ENCODE measurements around the gene ZNF335. TPM values are rescaled to one million over a fixed set of nuclear protein-coding genes. Genes with fewer than 3 reads are reported as not detected.

Gene ZNF335
- 9.5 and 12.4 TPM in 2 replicates for total RNA-seq

GRCh38 chr20:45971675-45972499 is at the start of gene ZNF335:
Gene ZNF335 (minus strand): TSS chr20:45972203. CDS start chr20:45971410, 793 bp downstream.

GRCh38 chr20:45934586-45935415 is 37.2 kb downstream of the ZNF335 start, which contains the start of gene PCIF1:
Gene PCIF1 (plus strand): TSS chr20:45934683. CDS start chr20:45939000, 4,317 bp downstream.

GRCh38 chr20:45911486-45912343 is 60.3 kb downstream of the ZNF335 start, which contains the start of gene PLTP:
Gene PLTP (minus strand): TSS chr20:45912155. CDS start chr20:45911452, 703 bp downstream.

Other genes with a start within 250 kb of the ZNF335 start
- not detected in 2 replicates for gene SPINT4, start 249.9 kb downstream of the ZNF335 start, total RNA-seq
- gene WFDC3, start 180.3 kb downstream of the ZNF335 start, total RNA-seq, result 0.89 and 5.8 TPM in 2 replicates
- gene DNTTIP1, start 180.2 kb downstream of the ZNF335 start, total RNA-seq, result 28.5 and 34.6 TPM in 2 replicates
- 85.6 and 91.8 TPM in 2 replicates for gene UBE2C, start 159.6 kb downstream of the ZNF335 start, total RNA-seq
- not detected in 2 replicates for gene TNNC2, start 144.9 kb downstream of the ZNF335 start, total RNA-seq
- 69.8 and 73.5 TPM in 2 replicates for gene SNX21, start 138.4 kb downstream of the ZNF335 start, total RNA-seq
- gene ACOT8, start 114.8 kb downstream of the ZNF335 start, total RNA-seq, result 58.3 and 71.8 TPM in 2 replicates
- 2.6 and 5.1 TPM in 2 replicates for gene ZSWIM3, start 114.6 kb downstream of the ZNF335 start, total RNA-seq
- gene ZSWIM1, start 91.0 kb downstream of the ZNF335 start, total RNA-seq, result 7.8 and 12.2 TPM in 2 replicates
- gene SPATA25, start 84.6 kb downstream of the ZNF335 start, total RNA-seq, result not detected in 2 replicates
- gene NEURL2, start 81.0 kb downstream of the ZNF335 start, total RNA-seq, result 1.2 and 6.4 TPM in 2 replicates
- 87.2 and 101 TPM in 2 replicates for gene CTSA, start 80.9 kb downstream of the ZNF335 start, total RNA-seq
- gene PLTP, start 60.0 kb downstream of the ZNF335 start, total RNA-seq, result 36.3 and 43.6 TPM in 2 replicates
- gene PCIF1, start 37.5 kb downstream of the ZNF335 start, total RNA-seq, result 13.8 and 31.7 TPM in 2 replicates
- under 0.01 and 0.58 TPM in 2 replicates for gene MMP9, start 36.7 kb upstream of the ZNF335 start, total RNA-seq
- 0.18 TPM in 1 of 2 replicates, not detected in the other for gene SLC12A5, start 57.0 kb upstream of the ZNF335 start, total RNA-seq
- gene NCOA5, start 117.8 kb upstream of the ZNF335 start, total RNA-seq, result 13.8 and 16.4 TPM in 2 replicates
- gene CD40, start 146.1 kb upstream of the ZNF335 start, total RNA-seq, result 6.7 and 11.8 TPM in 2 replicates